Naive thymus-derived CD4-positive, alpha-beta T cell (primary cell): Measurements from ENCODE around the gene LRRC19. TPM values are rescaled to one million over a fixed set of nuclear protein-coding genes. Genes with fewer than 3 reads are reported as not detected.
A peak's percentile ranks its signal among the peaks of the same experiment; 100 is the strongest.

ENCODE experiments used
- ATAC-seq: fragments of 150-1000 bp; cut with Tn5 transposase; 2 replicates; pipeline ENCODE4 v1.10.0; 2021; ENCODE audit warnings: mild to moderate bottlenecking, moderate library complexity
- CTCF ChIA-PET: fragments of 350-600 bp; sonication (Branson Sonifier 250); formaldehyde crosslinking; loops from one replicate; lab custom pipeline; 2021; ENCODE audit warnings: antibody characterized with exemption; lab: Charles Lee
- POLR2A ChIA-PET: fragments of 350-600 bp; sonication (Branson Sonifier 250); formaldehyde crosslinking; loops from one replicate; lab custom pipeline; 2021; ENCODE audit warnings: antibody characterized with exemption, inconsistent platforms; lab: Charles Lee
- DNase-seq, 9 donors: peaks; one replicate each; pipeline versions ENCODE4 v3.0.0 to v3.0.0-alpha.2; 2020 to 2022; ENCODE audit warnings: mixed read lengths in 1 of 9
- H3K27ac ChIP-seq: one replicate; pipeline ENCODE4 v1.7.0; 2013; ENCODE audit warnings: mild to moderate bottlenecking, low read depth, low read length, moderate library complexity
- H3K27me3 ChIP-seq, 2 donors: one replicate each; pipeline ENCODE4 v1.7.0; 2013; ENCODE audit warnings: low read length in 2 of 2, mild to moderate bottlenecking in 2 of 2, moderate library complexity in 2 of 2; ENCODE audit not compliant: control insufficient read depth in 2 of 2, insufficient read depth in 2 of 2
- H3K36me3 ChIP-seq, 3 experiments: 1 replicate in 2 of 3; 2 replicates in 1 of 3; pipeline ENCODE4 v1.7.0; 2013; ENCODE audit warnings: low read length in 3 of 3, mild to moderate bottlenecking in 3 of 3, moderate library complexity in 1 of 3; ENCODE audit not compliant: insufficient read depth in 3 of 3, control insufficient read depth in 2 of 3
- H3K4me1 ChIP-seq, 2 donors: one replicate each; pipeline ENCODE4 v1.7.0; 2013; ENCODE audit warnings: low read length in 2 of 2, mild to moderate bottlenecking in 2 of 2, moderate library complexity in 1 of 2; ENCODE audit not compliant: control insufficient read depth in 2 of 2, insufficient read depth in 2 of 2
- H3K4me3 ChIP-seq: 2 replicates; pipeline ENCODE4 v1.7.0; 2013; ENCODE audit warnings: mild to moderate bottlenecking, low read length
- H3K9me3 ChIP-seq, 3 experiments: 1 replicate in 2 of 3; 2 replicates in 1 of 3; pipeline ENCODE4 v1.7.0; 2013; ENCODE audit warnings: low read length in 3 of 3; ENCODE audit not compliant: control insufficient read depth in 2 of 3
- H3K27ac Mint-ChIP-seq, 9 donors: one replicate each; pipeline ENCODE4 v1.8.0; 2020 to 2022; ENCODE audit warnings: mixed read lengths in 9 of 9, mild to moderate bottlenecking in 8 of 9, moderate library complexity in 5 of 9, inconsistent platforms in 2 of 9
- H3K27me3 Mint-ChIP-seq, 5 donors: one replicate each; pipeline ENCODE4 v1.8.0; 2021 to 2022; ENCODE audit warnings: mixed read lengths in 5 of 5, mild to moderate bottlenecking in 1 of 5
- H3K36me3 Mint-ChIP-seq, 5 donors: one replicate each; pipeline ENCODE4 v1.8.0; 2020 to 2022; ENCODE audit warnings: mixed read lengths in 5 of 5, mild to moderate bottlenecking in 3 of 5, inconsistent platforms in 1 of 5
- H3K4me1 Mint-ChIP-seq, 7 donors: one replicate each; pipeline ENCODE4 v1.8.0; 2020 to 2022; ENCODE audit warnings: mixed read lengths in 7 of 7, mild to moderate bottlenecking in 3 of 7, inconsistent platforms in 1 of 7
- H3K4me3 Mint-ChIP-seq, 10 donors: one replicate each; pipeline ENCODE4 v1.8.0; 2020 to 2022; ENCODE audit warnings: mild to moderate bottlenecking in 10 of 10, mixed read lengths in 10 of 10, moderate library complexity in 6 of 10, inconsistent platforms in 2 of 10
- H3K9me3 Mint-ChIP-seq, 11 donors: one replicate each; pipeline ENCODE4 v1.8.0; 2020 to 2022; ENCODE audit warnings: mixed read lengths in 11 of 11, mild to moderate bottlenecking in 4 of 11, inconsistent platforms in 1 of 11, moderate library complexity in 1 of 11
- intact Hi-C, 2 donors: fragments of 100-400 bp; cut with micrococcal nuclease; formaldehyde crosslinking; loops; one replicate each; pipeline ENCODE4 v1.15.1; 2023
- polyA plus RNA-seq, 2 donors: library from polyadenylated mRNA; unstranded; fragments of 300-500 nt; fragmentation: Illumina TruSeq; gene quantifications; one replicate each; pipeline ENCODE4 v1.2.3, GENCODE V29; 2021
- total RNA-seq, 6 experiments: library from RNA in 5 of 6; stranded (reverse) in 5 of 6; gene quantifications; 1 replicate in 5 of 6; 2 replicates in 1 of 6; pipeline ENCODE4 v1.2.3 and lab custom pipeline; 2021 to 2026

LRRC19 gene
- total and polyA plus RNA-seq, 7 experiments from 2014 or later: not detected

GRCh38 chr9:26951794-26952193 is 53.7 kb downstream of the LRRC19 start:
- H3K4me1 Mint-ChIP-seq: peaks cover 15 to 43% (median 32%) of the 10 kb centered on the region in 7 donors
- no peak for DNase-seq
- H3K4me3 Mint-ChIP-seq: no peak overlapping the region
- Histone ChIP-seq H3K4me1 (peaks cover 5 to 6% of the 10 kb centered on the region in 2 donors), H3K27me3 (no peaks in the 10 kb centered on the region), H3K4me3 (no peak overlapping the region), H3K27ac (no peak overlapping the region), H3K9me3 (no peaks in the 10 kb centered on the region), H3K36me3 (peaks cover 0 to 6% (median 0%) of the 10 kb centered on the region in 3 experiments)
- H3K36me3 Mint-ChIP-seq: no peaks in the 10 kb centered on the region
- H3K27ac Mint-ChIP-seq: no peak overlapping the region
- ATAC-seq: no peak
- peaks cover 0 to 11% (median 0%) of the 10 kb centered on the region in 5 donors for H3K27me3 Mint-ChIP-seq
- no peaks in the 10 kb centered on the region for H3K9me3 Mint-ChIP-seq
- ChIA-PET POLR2A (no interaction called here), CTCF (no interaction called here)
- intact Hi-C loops: loop anchor here in 1 of 2 donors (5.0 kb wide), 1 partner anchor 326 kb away; no protein-coding TSS in a partner anchor

GRCh38 chr9:26950521-26950920 is 55.0 kb downstream of the LRRC19 start:
- H3K27ac Mint-ChIP-seq: no peak overlapping the region
- no peak overlapping the region for H3K27ac ChIP-seq
- peaks cover 14 to 16% of the 10 kb centered on the region in 2 donors for H3K4me1 ChIP-seq
- ChIA-PET CTCF (interaction anchor here (0.6 to 0.7 kb wide), 2 partner anchors 10 to 59 kb away, joined by 3 read pairs; no protein-coding TSS in a partner anchor), POLR2A (no interaction called here)
- H3K36me3 Mint-ChIP-seq: no peaks in the 10 kb centered on the region
- peaks cover 22 to 39% (median 29%) of the 10 kb centered on the region in 7 donors for H3K4me1 Mint-ChIP-seq
- H3K36me3 ChIP-seq: peaks cover 0 to 8% (median 0%) of the 10 kb centered on the region in 3 experiments
- ATAC-seq (no peak), DNase-seq (no peak)
- H3K27me3 ChIP-seq: no peaks in the 10 kb centered on the region
- H3K9me3 Mint-ChIP-seq: peaks cover 0 to 1% (median 0%) of the 10 kb centered on the region in 11 donors
- peaks cover 0 to 11% (median 0%) of the 10 kb centered on the region in 5 donors for H3K27me3 Mint-ChIP-seq
- H3K4me3 Mint-ChIP-seq: no peak overlapping the region
- H3K9me3 ChIP-seq: no peaks in the 10 kb centered on the region
- no peak overlapping the region for H3K4me3 ChIP-seq
- intact Hi-C loops: loop anchor here in 1 of 2 donors (5.0 kb wide), 1 partner anchor 327 kb away; no protein-coding TSS in a partner anchor

GRCh38 chr9:26949637-26950069 is 55.8 kb downstream of the LRRC19 start:
- ATAC-seq (no peak), DNase-seq (no peak)
- Mint-ChIP-seq H3K9me3 (peaks cover 0 to 1% (median 0%) of the 10 kb centered on the region in 11 donors), H3K27me3 (peaks cover 0 to 11% (median 0%) of the 10 kb centered on the region in 5 donors), H3K36me3 (no peaks in the 10 kb centered on the region), H3K4me1 (peaks cover 19 to 37% (median 32%) of the 10 kb centered on the region in 7 donors), H3K27ac (no peak overlapping the region), H3K4me3 (no peak overlapping the region)
- Histone ChIP-seq H3K27me3 (no peaks in the 10 kb centered on the region), H3K27ac (no peak overlapping the region), H3K4me3 (no peak overlapping the region), H3K36me3 (peaks cover 0 to 8% (median 0%) of the 10 kb centered on the region in 3 experiments), H3K9me3 (no peaks in the 10 kb centered on the region), H3K4me1 (peaks cover 20 to 21% of the 10 kb centered on the region in 2 donors)
- ChIA-PET POLR2A (interaction anchor here (0.7 kb wide), 1 partner anchor 58 kb away, joined by 3 read pairs; no protein-coding TSS in a partner anchor), CTCF (no interaction called here)
- intact Hi-C loops: loop anchor here in 1 of 2 donors (5.0 kb wide), 1 partner anchor 328 kb away; no protein-coding TSS in a partner anchor

GRCh38 chr9:26947736-26948135 is 57.7 kb downstream of the LRRC19 start:
- intact Hi-C loops: loop anchor here (1.0 to 2.0 kb wide), 5 partner anchors 9 to 626 kb away; partner anchors contain the start of genes C9orf72 (in 2 of the 2), CAAP1 (in 2 of the 2), IFT74 (in 2 of the 2) and MOB3B (in 1 of the 2)
- Histone ChIP-seq H3K27me3 (no peaks in the 10 kb centered on the region), H3K4me3 (peak overlapping the region; percentile 100), H3K27ac (peak overlapping the region; percentile 99), H3K36me3 (peaks cover 0 to 8% (median 0%) of the 10 kb centered on the region in 3 experiments), H3K9me3 (no peaks in the 10 kb centered on the region), H3K4me1 (peaks cover 21 to 28% of the 10 kb centered on the region in 2 donors)
- Mint-ChIP-seq H3K27me3 (peaks cover 0 to 11% (median 0%) of the 10 kb centered on the region in 5 donors), H3K36me3 (peaks cover 0 to 12% (median 7%) of the 10 kb centered on the region in 5 donors), H3K9me3 (peaks cover 0 to 1% (median 0%) of the 10 kb centered on the region in 11 donors), H3K27ac (peak overlapping the region; percentile 97 to 100 (median 99)), H3K4me1 (peaks cover 29 to 48% (median 43%) of the 10 kb centered on the region in 7 donors), H3K4me3 (peak overlapping the region; percentile 91 to 99 (median 95))
- no peak for DNase-seq
- no peak for ATAC-seq
- CTCF ChIA-PET: interaction anchor here (0.5 kb wide), 1 partner anchor 84 kb away, joined by 3 read pairs; no protein-coding TSS in a partner anchor
- POLR2A ChIA-PET: interaction anchor here (0.9 to 2.1 kb wide), 5 partner anchors 8 to 76 kb away, joined by 3 to 20 read pairs (median 8); partner anchors contain the start of genes CAAP1 and IFT74

GRCh38 chr9:26946753-26947727 is 58.4 kb downstream of the LRRC19 start, which contains the start of gene PLAA:
TSS of gene PLAA (minus strand) at chr9:26947242. CDS start at chr9:26947045, 197 bp downstream.
- CTCF ChIA-PET: interaction anchor here (0.5 kb wide), 1 partner anchor 85 kb away, joined by 3 read pairs; no protein-coding TSS in a partner anchor
- H3K4me1 Mint-ChIP-seq: peaks cover 33 to 54% (median 50%) of the 10 kb centered on the region in 7 donors

More at GRCh38 chr9:26946753-26947727, 58.4 kb downstream of the LRRC19 start, which contains the start of gene PLAA:
- Mint-ChIP-seq H3K36me3 (peaks cover 0 to 16% (median 10%) of the 10 kb centered on the region in 5 donors), H3K27me3 (peaks cover 0 to 11% (median 0%) of the 10 kb centered on the region in 5 donors), H3K4me3 (peak within 1 kb of the TSS; percentile 91 to 99 (median 95)), H3K9me3 (peaks cover 0 to 1% (median 0%) of the 10 kb centered on the region in 11 donors), H3K27ac (peak within 1 kb of the TSS; percentile 97 to 100 (median 99))
- ATAC-seq (peak; percentile 97), DNase-seq (peak; percentile 81 to 92 (median 88))
- Histone ChIP-seq H3K9me3 (no peaks in the 10 kb centered on the region), H3K4me1 (peaks cover 22 to 28% of the 10 kb centered on the region in 2 donors), H3K36me3 (peaks cover 0 to 8% (median 0%) of the 10 kb centered on the region in 3 experiments), H3K27ac (peak within 1 kb of the TSS; percentile 99), H3K4me3 (peak within 1 kb of the TSS; percentile 100), H3K27me3 (no peaks in the 10 kb centered on the region)
- intact Hi-C loops: loop anchor here (1.0 to 2.0 kb wide), 5 partner anchors 9 to 626 kb away; partner anchors contain the start of genes C9orf72 (in 2 of the 2), CAAP1 (in 2 of the 2), IFT74 (in 2 of the 2) and MOB3B (in 1 of the 2)
- POLR2A ChIA-PET: interaction anchor here (1.3 to 2.1 kb wide), 4 partner anchors 9 to 58 kb away, joined by 5 to 20 read pairs (median 9); partner anchors contain the start of genes CAAP1 and IFT74
